GM19438 (cell line): Measurements from ENCODE around the gene GPC6.

Experiments used
- ATAC-seq: cut with Tn5 transposase; IDR thresholded peaks from one replicate; pipeline ENCODE4 v1.9.1; 2021; ENCODE audit warnings: low read depth; ENCODE audit not compliant: unreplicated experiment

The GPC6 gene

DNA sequence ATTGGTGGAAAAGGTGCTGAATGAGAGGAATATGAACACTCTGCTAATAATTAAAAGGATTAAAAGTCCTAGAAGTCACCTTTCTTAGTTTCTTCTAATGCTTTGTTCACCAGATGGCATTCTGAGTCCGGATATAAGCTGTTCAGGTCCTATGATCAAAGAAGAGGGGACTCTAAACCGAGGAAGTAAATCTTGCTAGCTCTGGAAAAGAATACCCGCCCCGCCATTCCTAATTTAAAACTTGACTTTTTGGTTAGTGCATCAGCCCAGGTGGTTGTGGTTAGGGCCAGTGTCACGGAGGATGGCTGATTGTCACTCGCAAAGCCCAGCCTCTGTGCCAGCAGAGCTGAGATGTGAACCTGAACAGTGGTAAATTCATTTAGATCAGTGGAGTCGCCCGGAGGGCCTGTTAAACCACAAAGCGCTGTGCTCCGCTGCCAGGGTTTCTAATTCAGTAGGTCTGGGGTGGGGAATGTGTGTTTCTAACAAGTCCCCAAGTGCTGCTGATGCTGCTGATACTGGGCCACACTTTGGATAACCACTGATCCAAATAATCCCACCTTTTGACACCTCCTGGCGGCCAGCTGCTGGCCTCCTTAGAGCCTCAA lies 827.5 kb downstream of the GPC6 start:
- no peak for ATAC-seq

DNA sequence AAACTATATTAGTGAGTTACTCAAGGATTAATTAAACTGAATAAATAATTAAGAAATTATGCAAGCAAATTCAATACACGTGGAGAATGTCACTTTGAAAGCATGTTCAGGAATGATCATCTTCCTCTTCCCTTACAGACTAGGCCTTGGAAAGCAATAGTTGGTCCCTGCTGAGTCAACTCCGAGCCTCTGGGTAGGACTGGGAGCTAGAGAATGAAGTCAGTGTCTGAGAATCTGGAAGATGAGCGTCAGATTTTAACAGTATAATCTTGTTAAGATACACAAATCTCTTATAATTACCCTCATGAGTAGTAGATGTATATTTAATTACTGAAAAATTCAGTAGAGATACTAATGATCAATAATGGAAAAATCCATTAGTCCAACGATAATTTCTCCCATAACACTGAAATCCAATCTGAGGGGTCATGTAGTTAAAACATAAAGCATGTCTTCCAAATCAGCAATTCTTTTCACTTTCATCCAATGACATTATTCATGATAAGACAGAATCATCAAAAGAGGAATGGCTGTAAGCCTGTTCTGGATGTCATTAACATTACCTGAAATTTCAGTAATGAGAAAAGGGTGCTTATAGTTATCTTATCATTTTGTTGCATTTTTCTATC lies 829.9 kb downstream of the GPC6 start:
- no peak for ATAC-seq

DNA sequence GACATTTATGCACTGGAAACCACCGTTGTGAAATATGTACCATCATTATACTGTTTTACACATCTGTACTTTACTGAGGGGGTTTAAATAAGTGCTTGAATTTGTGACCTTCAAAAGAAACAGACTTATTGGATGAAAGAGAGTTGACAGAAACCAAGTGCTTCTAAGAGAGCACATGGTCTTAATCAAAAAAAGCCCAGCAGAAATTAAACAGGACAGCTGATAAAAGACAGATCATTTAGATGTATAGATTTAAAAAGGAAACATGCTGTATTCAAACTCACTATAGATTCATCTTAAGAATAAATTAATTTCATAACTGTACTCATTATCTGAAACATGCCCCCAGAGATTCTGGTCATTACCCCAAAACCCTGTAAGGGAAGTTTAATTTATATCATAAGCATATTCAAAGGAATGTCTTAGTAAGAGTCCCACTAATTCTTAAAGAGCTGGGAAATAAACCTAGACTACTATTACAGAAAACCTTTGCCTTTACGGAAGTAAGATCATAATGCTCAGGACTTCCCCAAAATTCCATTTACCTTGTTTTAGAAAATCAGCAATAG lies 831.1 kb downstream of the GPC6 start:
- ATAC-seq = no peak

DNA sequence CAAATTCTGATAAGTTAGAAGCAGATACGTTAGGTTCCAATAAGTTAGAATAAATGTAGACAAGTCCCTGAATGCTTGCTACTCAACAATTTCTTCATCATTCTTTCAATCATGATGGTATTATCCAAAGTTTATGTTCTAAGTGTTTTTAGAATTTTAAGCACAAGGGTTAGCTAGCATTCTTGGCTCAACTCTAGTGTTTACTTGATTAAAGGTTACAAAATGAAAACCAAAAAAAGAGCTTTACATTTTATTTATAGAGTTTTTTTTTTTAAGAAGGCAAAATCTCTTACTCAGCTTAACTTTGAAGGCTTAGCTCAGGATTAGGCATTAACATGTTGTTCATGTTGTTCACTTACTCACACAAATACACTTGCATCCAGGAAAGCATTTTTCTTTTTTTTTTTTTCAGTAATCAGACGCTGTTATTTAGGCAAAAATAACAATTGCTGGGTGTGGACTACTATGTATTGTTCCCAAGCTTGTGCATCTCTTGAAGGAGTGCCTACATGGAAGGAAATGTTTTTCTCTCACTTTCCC lies 832.3 kb downstream of the GPC6 start:
- no peak for ATAC-seq

DNA sequence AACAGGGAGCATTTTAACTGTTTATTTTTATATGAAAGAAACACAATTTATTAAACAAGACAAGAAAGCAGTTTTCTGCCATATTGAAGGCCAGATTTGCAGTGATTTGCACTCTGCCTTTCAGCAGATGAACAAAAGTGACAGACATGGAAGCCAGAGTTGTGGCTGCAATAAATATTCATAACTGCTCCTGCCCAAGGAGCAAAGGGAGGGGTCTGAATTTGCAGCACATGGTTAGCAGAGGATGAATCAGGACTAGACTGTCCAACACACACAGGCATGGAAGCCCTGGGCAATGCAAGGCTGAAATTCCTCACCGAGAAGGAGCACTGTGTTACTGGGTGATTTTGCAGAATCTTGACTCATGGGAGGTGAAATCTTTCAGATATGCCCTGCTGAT lies 834.7 kb downstream of the GPC6 start:
- ATAC-seq = no peak

DNA sequence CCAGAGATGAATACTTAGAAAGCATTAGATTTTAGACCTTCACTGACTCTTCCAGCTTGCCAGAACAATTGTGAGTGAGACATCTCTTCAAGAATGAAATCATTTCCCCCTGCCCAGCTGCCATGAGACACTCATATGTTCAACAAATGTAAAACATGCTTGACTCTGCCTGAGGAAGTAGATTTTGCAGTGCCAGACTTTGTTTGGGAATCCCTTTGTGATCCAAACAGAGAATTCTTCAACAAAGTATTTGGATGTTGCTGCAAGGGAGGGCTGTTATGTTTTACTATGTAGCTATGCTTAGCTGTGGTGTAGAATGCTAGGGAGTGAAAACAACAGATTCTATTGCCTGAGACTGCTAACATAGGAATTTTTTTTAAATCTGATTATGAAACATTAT lies 836.5 kb downstream of the GPC6 start:
- ATAC-seq = no peak

DNA sequence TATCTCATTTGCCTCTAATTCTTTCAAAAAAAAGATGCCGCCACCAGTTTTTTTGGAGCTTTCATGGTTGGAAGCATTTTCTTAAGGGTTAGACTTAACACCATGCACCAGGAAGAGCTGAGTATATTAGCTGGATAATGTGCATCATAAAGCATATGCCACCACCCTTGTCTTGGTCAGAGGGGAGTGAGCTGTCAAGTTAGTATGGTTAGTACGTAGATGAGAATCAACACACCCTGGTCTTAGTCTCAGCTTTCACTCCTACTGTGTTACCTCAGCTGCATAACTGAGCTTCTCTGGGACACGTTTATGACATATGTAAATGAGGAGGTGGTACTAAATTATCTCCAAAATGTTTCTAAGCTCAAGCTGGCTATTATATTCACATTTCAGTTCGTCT lies 837.2 kb downstream of the GPC6 start:
- ATAC-seq = no peak

DNA sequence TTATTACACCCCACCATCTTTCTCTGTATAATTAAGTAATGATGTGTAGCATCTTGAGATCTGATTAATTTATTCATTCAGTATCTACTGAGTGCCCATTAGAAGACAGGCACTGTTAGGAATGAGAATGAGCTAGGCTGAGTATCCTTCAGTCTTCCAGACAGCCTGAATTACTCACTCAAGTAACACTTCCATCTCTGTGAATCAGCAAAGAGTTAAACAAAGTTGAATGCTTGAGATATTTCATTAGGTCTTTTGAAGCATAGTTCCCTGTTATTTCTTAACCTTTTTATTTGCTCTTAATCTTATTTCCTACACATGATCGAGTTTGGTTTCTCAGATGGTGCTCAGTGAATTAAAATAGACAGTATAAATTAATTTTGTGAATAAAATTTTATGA lies 839.1 kb downstream of the GPC6 start:
- no peak for ATAC-seq

DNA sequence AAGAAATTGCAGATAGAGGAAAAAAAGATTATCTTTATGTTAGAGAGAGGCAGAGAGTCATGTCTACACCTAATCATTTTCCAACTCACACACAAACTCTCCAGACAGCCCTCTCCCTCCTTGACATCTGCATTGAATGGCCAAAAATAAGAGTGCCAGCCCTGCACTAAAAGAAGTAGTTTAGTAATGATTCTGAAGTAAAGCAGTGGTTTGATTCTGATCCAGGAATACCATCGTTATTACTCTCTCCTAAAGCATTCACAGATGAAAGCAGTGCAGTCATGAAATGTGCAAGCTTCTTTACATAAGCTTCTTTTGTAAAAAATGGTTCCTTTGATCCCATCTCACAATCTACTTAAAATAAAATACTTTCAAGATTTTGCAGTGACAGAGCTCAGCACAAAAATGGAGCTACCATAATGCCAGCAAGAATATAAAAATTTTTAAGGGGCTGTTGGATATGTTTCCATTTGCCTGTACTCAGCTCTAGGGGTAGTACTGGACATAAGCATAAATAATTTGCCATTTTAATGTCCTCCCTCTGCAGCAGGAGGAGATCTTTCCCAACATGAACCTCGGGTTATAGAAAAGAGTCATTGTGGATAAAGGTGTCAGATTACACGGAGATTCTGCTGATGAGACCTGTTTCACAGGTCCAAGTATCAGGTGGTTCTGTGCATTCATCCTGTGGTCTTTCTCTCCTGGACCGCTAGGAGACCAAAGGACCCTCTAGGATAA lies 846.6 kb downstream of the GPC6 start:
- ATAC-seq = no peak

DNA sequence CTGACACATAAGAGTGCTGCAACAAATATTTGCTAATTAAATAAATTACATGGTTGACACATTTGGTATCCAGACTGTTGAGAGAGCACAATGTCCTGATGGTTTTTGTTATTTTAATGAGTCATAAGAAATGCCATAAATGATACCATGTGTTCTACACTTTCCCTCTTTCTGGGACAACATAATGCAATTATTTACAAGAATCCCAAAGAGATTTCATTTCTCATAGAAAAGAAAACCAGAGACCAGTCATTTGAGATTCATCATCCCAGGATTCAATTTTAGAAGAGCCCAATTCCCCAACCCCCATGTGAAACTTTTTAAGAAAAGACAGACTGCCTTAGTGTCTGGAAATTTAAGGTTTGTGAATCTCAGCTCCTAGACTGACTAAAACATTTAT lies 853.3 kb downstream of the GPC6 start:
- no peak for ATAC-seq

DNA sequence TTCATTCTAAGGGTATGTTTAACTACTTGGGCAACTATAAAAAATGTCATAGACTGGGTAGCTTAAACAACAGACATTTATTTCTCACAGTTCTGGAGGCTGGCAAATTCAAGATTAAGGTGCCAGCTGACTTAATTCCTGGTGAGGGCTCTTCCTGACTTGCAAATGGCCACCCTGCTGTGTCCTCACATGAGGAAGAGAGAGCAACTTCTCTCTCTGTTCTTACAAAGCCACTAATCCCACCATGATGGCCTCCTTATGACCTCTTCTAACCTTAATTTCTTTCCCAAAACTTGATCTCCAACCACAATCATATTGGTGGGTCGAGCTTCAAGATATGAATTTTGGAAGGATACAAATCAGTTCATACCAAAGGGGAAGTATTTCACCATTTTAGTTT lies 853.9 kb downstream of the GPC6 start:
- no peak for ATAC-seq

DNA sequence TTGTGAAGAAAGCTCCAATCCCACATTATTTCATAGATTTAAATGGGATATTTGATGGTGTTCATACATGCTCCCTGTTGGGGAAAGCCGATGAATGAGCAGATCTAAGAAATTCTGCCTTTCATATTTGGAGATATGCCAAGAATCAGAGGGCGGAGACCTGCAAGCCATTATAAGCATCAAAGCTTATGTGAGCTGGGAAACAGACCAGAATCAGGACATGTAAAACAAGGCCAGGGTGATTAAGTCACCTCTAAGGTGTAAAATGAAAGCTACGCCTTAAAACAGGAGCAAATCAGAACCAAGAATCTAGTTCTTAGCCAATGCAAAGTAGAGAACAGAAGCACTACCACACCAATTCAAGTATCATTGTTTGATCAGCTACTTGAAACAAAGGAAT lies 860.5 kb downstream of the GPC6 start:
- no peak for ATAC-seq

DNA sequence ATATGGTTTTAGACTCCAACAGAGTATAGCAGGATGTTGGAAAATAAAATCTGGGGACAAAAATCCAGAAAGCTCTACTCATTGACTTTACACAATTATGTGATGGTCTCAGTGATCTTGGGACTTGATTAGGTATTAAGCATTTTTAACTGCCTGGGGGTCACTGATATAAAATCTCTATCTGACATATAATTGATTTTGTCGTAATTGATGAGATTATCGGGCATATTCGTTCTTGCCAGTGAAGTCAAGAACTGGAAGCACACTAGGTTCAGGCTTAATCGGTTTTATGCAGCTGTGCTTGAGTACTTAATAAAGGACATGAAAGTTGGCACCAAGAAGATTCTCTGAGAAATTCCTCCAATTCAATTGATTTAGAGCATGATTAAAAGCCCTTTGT lies 862.1 kb downstream of the GPC6 start:
- ATAC-seq = no peak

DNA sequence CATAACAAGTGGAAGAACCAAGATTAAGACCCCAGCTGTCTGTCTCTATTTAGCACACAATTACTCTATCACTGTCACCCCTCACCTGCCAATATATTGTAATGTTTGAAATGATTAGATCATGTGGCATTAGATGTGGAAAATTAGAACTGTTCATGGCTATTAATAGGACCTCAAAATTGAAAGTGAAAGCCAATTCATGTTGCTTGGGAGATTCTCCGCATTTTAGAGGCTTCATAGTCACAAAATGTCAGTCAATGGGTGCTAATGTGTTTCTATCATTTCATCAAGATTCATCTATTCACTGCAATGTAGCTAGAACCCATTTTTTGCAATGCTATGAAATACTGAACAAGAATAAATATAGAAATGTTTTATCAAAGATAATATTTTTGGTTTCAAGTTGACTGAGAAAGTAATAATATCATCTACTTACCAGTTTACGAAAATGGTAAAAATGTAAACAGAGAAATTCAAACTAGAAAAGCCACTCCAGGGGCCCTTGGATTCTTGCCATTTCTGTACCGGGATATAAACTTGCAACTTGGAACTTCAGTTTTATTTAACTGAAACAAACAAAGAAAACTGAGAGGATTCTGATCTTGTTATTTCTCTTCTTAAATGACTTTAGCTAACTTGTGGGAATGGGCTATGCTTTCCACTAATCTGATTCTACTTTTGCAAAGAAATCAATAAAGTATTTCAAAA lies 864.3 kb downstream of the GPC6 start:
- no peak for ATAC-seq

DNA sequence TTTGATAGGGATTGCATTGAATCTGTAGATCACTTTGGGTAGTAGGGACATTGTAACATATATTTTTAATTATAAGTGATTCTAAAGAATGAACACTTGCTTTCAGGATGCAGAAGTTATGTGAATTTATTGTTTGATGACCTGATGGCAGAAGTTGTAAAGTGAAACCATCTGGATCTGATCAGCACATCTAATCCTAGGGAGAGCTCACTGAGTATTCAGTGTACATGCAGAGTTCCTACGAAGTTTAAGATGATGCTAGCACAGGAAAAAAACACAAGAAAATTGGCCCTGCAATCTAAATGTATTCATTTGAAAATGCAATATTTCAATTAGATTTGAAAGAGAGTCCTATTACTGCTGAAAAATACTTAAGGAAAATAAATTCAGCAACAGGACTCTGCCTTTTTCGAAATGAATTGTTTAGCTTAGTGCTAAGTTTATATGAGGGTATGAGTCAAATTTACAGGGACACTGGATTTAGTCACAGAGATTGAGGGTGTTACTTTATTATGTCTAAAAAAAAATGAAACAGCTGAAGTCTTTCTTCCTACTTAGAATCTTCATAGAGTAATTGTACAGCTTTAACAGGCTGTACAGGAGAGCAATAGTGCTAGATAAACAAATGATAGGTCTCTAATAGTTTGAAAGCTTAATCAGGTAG lies 867.2 kb downstream of the GPC6 start:
- ATAC-seq = no peak

DNA sequence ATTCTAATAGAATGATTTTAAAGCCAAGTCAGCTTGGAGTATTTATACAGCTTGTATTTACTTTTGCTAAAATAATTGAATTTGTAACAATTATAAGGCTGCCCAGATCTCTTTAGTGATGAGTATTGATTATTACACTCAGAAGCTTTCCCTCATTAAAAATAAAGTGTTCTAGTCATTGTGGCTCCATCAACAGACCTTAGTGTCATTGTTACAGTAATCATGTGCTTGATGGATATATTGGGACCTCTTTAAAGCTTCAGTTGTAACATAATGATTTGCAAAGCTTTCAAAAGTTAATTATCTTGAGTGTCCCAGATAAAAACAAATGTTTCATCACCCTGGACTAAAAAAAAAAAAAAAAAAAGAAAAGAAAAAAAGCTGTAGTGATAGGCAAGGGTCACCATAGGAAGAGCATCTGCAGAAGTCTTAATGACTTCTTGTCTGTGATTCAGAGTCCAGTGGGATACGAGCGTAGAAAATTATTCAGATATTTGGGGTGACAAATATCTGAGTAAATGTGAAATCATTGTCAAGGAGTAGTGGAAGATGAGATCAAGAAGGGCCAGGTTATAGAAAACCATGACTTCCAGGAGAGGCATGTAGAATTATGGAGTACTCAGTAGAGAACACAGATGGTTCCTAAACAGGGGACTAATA lies 883.2 kb downstream of the GPC6 start:
- no peak for ATAC-seq

DNA sequence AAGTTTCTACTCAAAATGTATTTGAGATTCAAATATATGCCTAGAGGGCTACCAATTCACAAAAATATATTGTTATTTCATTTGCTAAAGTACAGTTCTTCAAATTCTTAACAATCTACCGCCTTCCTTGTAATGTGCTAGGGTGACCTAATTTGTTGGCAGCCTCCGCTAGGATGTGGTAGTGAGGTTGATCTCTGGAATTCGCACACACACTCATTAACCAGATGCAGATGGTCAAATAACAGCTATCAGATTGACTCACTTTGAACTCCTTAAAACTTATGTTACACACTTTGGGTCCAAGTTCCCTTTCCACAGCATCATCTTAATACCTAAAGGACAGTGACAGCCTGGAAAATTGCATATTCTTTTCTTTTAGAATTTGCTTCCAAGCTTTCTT lies 885.6 kb downstream of the GPC6 start:
- no peak for ATAC-seq

DNA sequence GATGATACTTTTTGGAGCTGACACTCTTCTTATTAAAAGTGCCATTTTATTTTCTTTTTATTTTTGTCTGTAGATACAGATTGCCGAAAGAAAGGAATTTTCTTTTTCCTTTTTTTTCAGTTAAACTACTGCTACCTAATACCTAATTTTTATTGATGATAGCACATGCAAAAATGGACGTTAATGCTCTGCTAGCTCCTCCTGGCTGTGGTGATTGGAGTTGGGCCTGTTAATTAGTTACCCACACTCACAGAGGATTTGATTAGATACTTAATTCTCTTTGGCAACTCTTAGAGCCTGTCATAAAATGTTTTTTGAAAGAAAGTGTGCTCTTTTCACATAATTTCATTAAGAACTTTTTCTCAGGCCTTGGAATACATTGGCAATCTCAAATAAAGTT lies 886.1 kb downstream of the GPC6 start:
- no peak for ATAC-seq

DNA sequence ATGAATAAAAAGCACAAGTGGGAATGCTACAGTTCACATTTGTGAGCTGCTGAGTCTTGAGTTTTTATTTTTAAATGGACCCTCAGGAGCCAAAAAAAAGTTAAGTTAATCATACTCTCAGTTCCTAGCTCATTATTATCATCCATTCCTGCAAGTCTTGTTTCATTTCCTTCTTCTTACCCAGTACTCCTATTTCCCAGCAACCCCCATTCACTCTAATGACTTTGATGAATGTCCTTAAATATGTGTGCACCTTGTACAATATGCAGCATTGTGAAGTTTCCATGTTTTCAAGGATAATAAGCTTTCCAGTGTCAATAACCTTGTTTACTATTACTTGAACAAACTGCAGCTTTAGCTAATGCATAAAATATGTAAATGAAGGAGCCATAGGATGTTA lies 886.6 kb downstream of the GPC6 start:
- no peak for ATAC-seq

DNA sequence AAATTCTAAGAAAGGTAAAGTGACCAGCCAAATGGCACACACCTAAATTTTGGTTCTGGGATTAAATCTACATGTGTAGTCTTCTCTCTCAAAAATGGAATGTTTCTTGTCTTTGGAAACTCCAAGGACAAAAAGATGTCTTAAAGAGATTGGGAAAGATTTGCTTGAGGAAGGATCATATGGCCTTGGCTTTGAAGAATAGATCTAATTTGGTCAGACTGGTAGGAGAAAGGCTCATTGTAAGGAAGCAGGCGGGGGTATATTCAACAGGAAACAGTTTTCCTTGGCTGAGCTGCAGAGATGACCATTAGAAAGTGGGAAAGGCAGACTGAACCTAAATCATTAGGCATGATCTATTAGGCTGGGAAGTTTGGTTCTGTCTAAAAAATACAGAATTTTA lies 887.6 kb downstream of the GPC6 start:
- ATAC-seq = no peak
